H1 (cell line): Measurements from ENCODE around the gene BBS4. TPM values are rescaled to one million over a fixed set of nuclear protein-coding genes. Genes with fewer than 3 reads are reported as not detected.
"Not testable (repeated sequence)": the region's sequence is repeated elsewhere in the genome, so short reads cannot be mapped to it uniquely, and the experiment has no call there.

Experiments
- CTCF ChIA-PET: fragments of 300-600 bp; sonication (Branson Sonifier 250); formaldehyde crosslinking; loops from one replicate; lab custom pipeline; 2021; ENCODE audit not compliant: partially characterized antibody; lab: Charles Lee
- POLR2A ChIA-PET: fragments of 300-600 bp; sonication (Branson Sonifier 250); formaldehyde crosslinking; loops from one replicate; lab custom pipeline; 2021; ENCODE audit warnings: inconsistent platforms; ENCODE audit not compliant: partially characterized antibody; lab: Charles Lee
- DNase-seq, 2 experiments: peaks; one replicate each; pipeline versions ENCODE4 v3.0.0 to v3.0.0-alpha.2; 2010 to 2022; ENCODE audit warnings: low spot score in 2 of 2, low read depth in 1 of 2, mixed read lengths in 1 of 2
- FAIRE-seq: peaks from 2 replicates; lab custom pipeline; 2011; peaks lifted over from hg19 to GRCh38; lab: Jason Lieb, UNC
- H2AFZ ChIP-seq: 2 replicates; pipeline ENCODE4 v1.8.1; 2012; ENCODE audit warnings: low read length, inconsistent platforms
- H2AK5ac ChIP-seq: 2 replicates; pipeline ENCODE4 v1.6.1; 2013; ENCODE audit warnings: low read depth, low read length
- H2BK120ac ChIP-seq: replicated peaks from 2 replicates; pipeline ENCODE3; 2013; ENCODE audit warnings: low read depth, low read length, inconsistent platforms
- H2BK12ac ChIP-seq: 2 replicates; pipeline ENCODE4 v1.6.1; 2013; ENCODE audit warnings: low read depth, low read length
- H2BK15ac ChIP-seq: 2 replicates; pipeline ENCODE4 v1.6.1; 2013; ENCODE audit warnings: low read length
- H2BK20ac ChIP-seq: 2 replicates; pipeline ENCODE4 v1.6.1; 2013; ENCODE audit warnings: low read length
- H2BK5ac ChIP-seq: 2 replicates; pipeline ENCODE4 v1.6.1; 2013; ENCODE audit warnings: low read depth, low read length
- H3K14ac ChIP-seq: 2 replicates; pipeline ENCODE4 v1.6.1; 2013; ENCODE audit warnings: inconsistent platforms; ENCODE audit not compliant: insufficient read length
- H3K18ac ChIP-seq: 2 replicates; pipeline ENCODE4 v1.6.1; 2013; ENCODE audit warnings: low read length; ENCODE audit errors: extremely low read depth
- H3K23ac ChIP-seq: 2 replicates; pipeline ENCODE4 v1.6.1; 2013; ENCODE audit warnings: inconsistent platforms; ENCODE audit not compliant: insufficient read length
- H3K23me2 ChIP-seq: 2 replicates; pipeline ENCODE4 v1.6.1; 2013; ENCODE audit warnings: low read depth, low read length
- H3K27ac ChIP-seq: 2 replicates; pipeline ENCODE4 v1.6.1; 2011; ENCODE audit warnings: low read depth, low read length, inconsistent platforms
- H3K27me3 ChIP-seq, 4 experiments: replicated peaks in 1 of 4; 1 replicate in 1 of 4; 2 replicates in 3 of 4; pipeline versions ENCODE4 v1.6.1 to v1.8.1; 2011 to 2013; ENCODE audit warnings: low read length in 3 of 4, mild to moderate bottlenecking in 3 of 4, inconsistent platforms in 2 of 4, mixed read lengths in 2 of 4, moderate library complexity in 1 of 4; ENCODE audit not compliant: control insufficient read depth in 3 of 4, insufficient read depth in 3 of 4; ENCODE audit errors: extremely low read depth in 1 of 4
- H3K36me3 ChIP-seq, 4 experiments: 2 replicates each; pipeline versions ENCODE4 v1.6.1 to v1.8.1; 2011 to 2013; ENCODE audit warnings: mild to moderate bottlenecking in 4 of 4, low read length in 3 of 4, moderate library complexity in 2 of 4, control low read depth in 1 of 4, inconsistent platforms in 1 of 4; ENCODE audit not compliant: insufficient read depth in 4 of 4, control insufficient read depth in 2 of 4
- H3K4ac ChIP-seq: replicated peaks from 2 replicates; pipeline ENCODE3; 2013; ENCODE audit warnings: low read length, low read depth, mixed read lengths, inconsistent platforms; ENCODE audit not compliant: insufficient read length
- H3K4me1 ChIP-seq, 4 experiments: replicated peaks in 1 of 4; 1 replicate in 1 of 4; 2 replicates in 3 of 4; pipeline versions ENCODE4 v1.6.1 to v1.8.1; 2011 to 2013; ENCODE audit warnings: low read length in 3 of 4, inconsistent platforms in 2 of 4, mixed read lengths in 1 of 4; ENCODE audit not compliant: insufficient read depth in 4 of 4, control insufficient read depth in 3 of 4
- H3K4me2 ChIP-seq, 2 experiments: 2 replicates each; pipeline versions ENCODE4 v1.6.1 to v1.8.1; 2011 to 2013; ENCODE audit warnings: low read depth in 2 of 2, low read length in 2 of 2, control low read depth in 1 of 2, inconsistent platforms in 1 of 2, mild to moderate bottlenecking in 1 of 2; ENCODE audit not compliant: insufficient read depth in 1 of 2
- H3K4me3 ChIP-seq, 4 experiments: fragments of 200-600, 300-600 bp in 1 of 4; sonication (generic), shearing (Covaris generic), sonication (Bioruptor Twin) in 1 of 4; 2 replicates each; pipeline versions ENCODE4 v1.5.1 to v1.8.1; 2011 to 2016; ENCODE audit warnings: low read length in 4 of 4, low read depth in 3 of 4, control low read depth in 2 of 4, inconsistent platforms in 2 of 4, mild to moderate bottlenecking in 2 of 4, mixed read lengths in 1 of 4, moderate library complexity in 1 of 4; ENCODE audit not compliant: insufficient read depth in 2 of 4; ENCODE audit errors: extremely low read depth in 1 of 4
- H3K56ac ChIP-seq: replicated peaks from 2 replicates; pipeline ENCODE3; 2013; ENCODE audit warnings: low read depth, mild to moderate bottlenecking, mixed read lengths, low read length, inconsistent platforms; ENCODE audit not compliant: insufficient read length
- H3K79me1 ChIP-seq: 2 replicates; pipeline ENCODE4 v1.6.1; 2013; ENCODE audit warnings: low read depth, low read length, control low read depth
- H3K79me2 ChIP-seq, 2 experiments: 2 replicates each; pipeline versions ENCODE4 v1.6.1 to v1.8.1; 2012 to 2013; ENCODE audit warnings: low read length in 2 of 2, mild to moderate bottlenecking in 2 of 2, inconsistent platforms in 1 of 2; ENCODE audit not compliant: insufficient read depth in 2 of 2, control insufficient read depth in 1 of 2
- H3K9ac ChIP-seq, 4 experiments: replicated peaks in 1 of 4; 1 replicate in 1 of 4; 2 replicates in 3 of 4; pipeline versions ENCODE4 v1.6.1 to v1.8.1; 2011 to 2013; ENCODE audit warnings: low read depth in 3 of 4, low read length in 3 of 4, control low read depth in 2 of 4, mild to moderate bottlenecking in 2 of 4, moderate library complexity in 2 of 4, inconsistent platforms in 1 of 4; ENCODE audit errors: extremely low read depth in 1 of 4
- H3K9me3 ChIP-seq, 2 experiments: 2 replicates each; pipeline versions ENCODE4 v1.6.1 to v1.8.1; 2012 to 2013; ENCODE audit warnings: mild to moderate bottlenecking in 2 of 2, moderate library complexity in 2 of 2, control low read depth in 1 of 2, inconsistent platforms in 1 of 2, low read depth in 1 of 2, low read length in 1 of 2, mixed read lengths in 1 of 2; ENCODE audit not compliant: insufficient read depth in 2 of 2
- H4K20me1 ChIP-seq, 2 experiments: replicated peaks in 1 of 2; 2 replicates each; pipeline versions ENCODE3 to v1.8.1; 2011 to 2013; ENCODE audit warnings: inconsistent platforms in 2 of 2, low read length in 2 of 2, mild to moderate bottlenecking in 1 of 2; ENCODE audit not compliant: insufficient read depth in 2 of 2, control insufficient read depth in 1 of 2
- H4K5ac ChIP-seq: 2 replicates; pipeline ENCODE4 v1.6.1; 2013; ENCODE audit warnings: low read length, low read depth, mixed read lengths, inconsistent platforms; ENCODE audit not compliant: insufficient read length
- H4K8ac ChIP-seq: 2 replicates; pipeline ENCODE4 v1.8.0; 2013; ENCODE audit warnings: mild to moderate bottlenecking, moderate library complexity, low read length, inconsistent platforms; ENCODE audit not compliant: insufficient read depth; ENCODE audit errors: extremely low read depth
- H4K91ac ChIP-seq: replicated peaks from 2 replicates; pipeline ENCODE3; 2013; ENCODE audit warnings: low read length, mixed read lengths, inconsistent platforms; ENCODE audit not compliant: insufficient read length
- whole genome bisulfite sequencing, 2 experiments: shearing (Covaris generic) in 1 of 2; methylation state at CpG; one replicate each; pipeline versions ENCODE4 v1.1.6 to v1.1.7; 2013 to 2015; ENCODE audit warnings: low lambda C conversion rate in 2 of 2, mixed read lengths in 2 of 2, inconsistent platforms in 1 of 2, low coverage in 1 of 2, missing lambda C conversion rate in 1 of 2; ENCODE audit not compliant: insufficient replicate concordance in 2 of 2, insufficient coverage in 1 of 2, insufficient read length in 1 of 2; ENCODE audit errors: extremely low coverage in 1 of 2, missing lambda C conversion rate in 1 of 2; 5-methylcytosine and 5-hydroxymethylcytosine counted together
- polyA plus RNA-seq, 7 experiments: library from polyadenylated mRNA; depleted of rRNA in 3 of 7; stranded (reverse) in 5 of 7; unstranded in 2 of 7; fragments of >200 nt in 5 of 7; fragments of 200-250 nt in 2 of 7; gene quantifications; 1 replicate in 5 of 7; 2 replicates in 1 of 7; 4 replicates in 1 of 7; pipeline versions ENCODE4 v1.2.1 to v1.2.3, GENCODE V29; 2011 to 2013; ENCODE audit warnings: missing spikeins in 2 of 7, mixed read lengths in 2 of 7
- total RNA-seq: library from RNA; stranded (reverse); fragmentation: NEBNext Ultra II Directional; extraction: Animal tissue kit (Norgen Biotek cat#: 25700); gene quantifications from 2 replicates; pipeline ENCODE4 v1.2.1, GENCODE V29; 2021

Gene BBS4
- total and polyA plus RNA-seq, 2 of the 8 experiments (the other 6 are each of a cell fraction or from before 2014, with no cell fraction given), result 17.4 to 24.1 TPM

- H2AK5ac ChIP-seq, H4K20me1 ChIP-seq, H3K79me2 ChIP-seq, POLR2A ChIA-PET, H3K4me3 ChIP-seq, FAIRE-seq, H3K23ac ChIP-seq, H2BK12ac ChIP-seq, H3K4ac ChIP-seq, H3K27me3 ChIP-seq, H3K14ac ChIP-seq, H3K9me3 ChIP-seq, H4K8ac ChIP-seq, H3K36me3 ChIP-seq, H3K23me2 ChIP-seq, H4K5ac ChIP-seq, H4K91ac ChIP-seq, H3K9ac ChIP-seq, H2BK20ac ChIP-seq, DNase-seq, H2BK5ac ChIP-seq, H2AFZ ChIP-seq, H2BK120ac ChIP-seq, H3K79me1 ChIP-seq, H3K27ac ChIP-seq, CTCF ChIA-PET, H3K4me1 ChIP-seq, H3K18ac ChIP-seq, H3K4me2 ChIP-seq, H3K56ac ChIP-seq, H2BK15ac ChIP-seq: not testable (repeated sequence)
- no CpG with 5 or more reads among the region's 26 CpGs for WGBS, 2 experiments
Observed at GRCh38 chr15:72639759-72640483, 46.1 kb upstream of the BBS4 start.

- H2BK5ac ChIP-seq, H3K4me1 ChIP-seq, H3K9ac ChIP-seq, H3K18ac ChIP-seq, H3K79me2 ChIP-seq, POLR2A ChIA-PET, H3K4me2 ChIP-seq, H3K4ac ChIP-seq, H3K23me2 ChIP-seq, H3K36me3 ChIP-seq, H3K9me3 ChIP-seq, DNase-seq, H2BK20ac ChIP-seq, CTCF ChIA-PET, H3K27ac ChIP-seq, H4K20me1 ChIP-seq, H2AFZ ChIP-seq, H3K23ac ChIP-seq, FAIRE-seq, H2BK120ac ChIP-seq, H4K5ac ChIP-seq, H3K27me3 ChIP-seq, H4K91ac ChIP-seq, H3K4me3 ChIP-seq, H2BK12ac ChIP-seq, H2AK5ac ChIP-seq, H3K79me1 ChIP-seq, H4K8ac ChIP-seq, H3K14ac ChIP-seq, H2BK15ac ChIP-seq, H3K56ac ChIP-seq: not testable (repeated sequence)
- WGBS, 2 experiments, result no CpG with 5 or more reads among the region's 2 CpGs
Observed at GRCh38 chr15:72642271-72642670, 43.7 kb upstream of the BBS4 start.
